ENCODE results near the gene VSTM2L. TPM values are rescaled to one million over a fixed set of nuclear protein-coding genes. Genes with fewer than 3 reads are reported as not detected.

VSTM2L gene
- total RNA-seq, 1 donor from 2014 or later, result 14.1 TPM

- no peak overlapping the region for H3K27ac ChIP-seq
- TF ChIP-seq, protein P1, sequence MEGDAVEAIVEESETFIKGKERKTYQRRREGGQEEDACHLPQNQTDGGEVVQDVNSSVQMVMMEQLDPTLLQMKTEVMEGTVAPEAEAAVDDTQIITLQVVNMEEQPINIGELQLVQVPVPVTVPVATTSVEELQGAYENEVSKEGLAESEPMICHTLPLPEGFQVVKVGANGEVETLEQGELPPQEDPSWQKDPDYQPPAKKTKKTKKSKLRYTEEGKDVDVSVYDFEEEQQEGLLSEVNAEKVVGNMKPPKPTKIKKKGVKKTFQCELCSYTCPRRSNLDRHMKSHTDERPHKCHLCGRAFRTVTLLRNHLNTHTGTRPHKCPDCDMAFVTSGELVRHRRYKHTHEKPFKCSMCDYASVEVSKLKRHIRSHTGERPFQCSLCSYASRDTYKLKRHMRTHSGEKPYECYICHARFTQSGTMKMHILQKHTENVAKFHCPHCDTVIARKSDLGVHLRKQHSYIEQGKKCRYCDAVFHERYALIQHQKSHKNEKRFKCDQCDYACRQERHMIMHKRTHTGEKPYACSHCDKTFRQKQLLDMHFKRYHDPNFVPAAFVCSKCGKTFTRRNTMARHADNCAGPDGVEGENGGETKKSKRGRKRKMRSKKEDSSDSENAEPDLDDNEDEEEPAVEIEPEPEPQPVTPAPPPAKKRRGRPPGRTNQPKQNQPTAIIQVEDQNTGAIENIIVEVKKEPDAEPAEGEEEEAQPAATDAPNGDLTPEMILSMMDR (IDR thresholded peaks at IDR 0.05), result no peak
- no peak for DNase-seq
- no peak for ATAC-seq
- intact Hi-C loops (cut with DNase I), result no loop called here
- no peaks in the 10 kb centered on the region for H3K36me3 ChIP-seq
- peaks cover 4% of the 10 kb centered on the region for H3K4me1 ChIP-seq
- H3K9me3 ChIP-seq, result no peaks in the 10 kb centered on the region
- peaks cover 25% of the 10 kb centered on the region for H3K27me3 ChIP-seq (ENCODE audit: low read depth)
- H3K4me3 ChIP-seq, result no peak overlapping the region
These were observed 4.5 kb upstream of the VSTM2L start for GRCh38 chr20:37898233-37899104.

GRCh38 chr20:37899105-37900045, 3.6 kb upstream of the VSTM2L start:
- H3K27me3 ChIP-seq (ENCODE audit: low read depth), result peaks cover 33% of the 10 kb centered on the region

GRCh38 chr20:37901240-37901639, 1.7 kb upstream of the VSTM2L start:
- H3K4me1 ChIP-seq, result peaks cover 13% of the 10 kb centered on the region
- no peaks in the 10 kb centered on the region for H3K36me3 ChIP-seq
- H3K4me3 ChIP-seq, result no peak overlapping the region
- peaks cover 41% of the 10 kb centered on the region for H3K27me3 ChIP-seq (ENCODE audit: low read depth)
- H3K27ac ChIP-seq, result no peak overlapping the region
- intact Hi-C loops (cut with DNase I), result no loop called here
- no peaks in the 10 kb centered on the region for H3K9me3 ChIP-seq
- TF ChIP-seq, protein P1 (IDR thresholded peaks at IDR 0.05), result no peak
- ATAC-seq, result no peak
- no peak for DNase-seq

More at GRCh38 chr20:37899105-37900045, 3.6 kb upstream of the VSTM2L start:
- ATAC-seq (no peak), DNase-seq (no peak)
- intact Hi-C loops (cut with DNase I), result no loop called here
- Histone ChIP-seq H3K4me3 (no peak overlapping the region), H3K27ac (no peak overlapping the region), H3K36me3 (no peaks in the 10 kb centered on the region), H3K4me1 (peaks cover 6% of the 10 kb centered on the region), H3K9me3 (no peaks in the 10 kb centered on the region)
- TF ChIP-seq, protein P1 (IDR thresholded peaks at IDR 0.05), result no peak

DNA sequence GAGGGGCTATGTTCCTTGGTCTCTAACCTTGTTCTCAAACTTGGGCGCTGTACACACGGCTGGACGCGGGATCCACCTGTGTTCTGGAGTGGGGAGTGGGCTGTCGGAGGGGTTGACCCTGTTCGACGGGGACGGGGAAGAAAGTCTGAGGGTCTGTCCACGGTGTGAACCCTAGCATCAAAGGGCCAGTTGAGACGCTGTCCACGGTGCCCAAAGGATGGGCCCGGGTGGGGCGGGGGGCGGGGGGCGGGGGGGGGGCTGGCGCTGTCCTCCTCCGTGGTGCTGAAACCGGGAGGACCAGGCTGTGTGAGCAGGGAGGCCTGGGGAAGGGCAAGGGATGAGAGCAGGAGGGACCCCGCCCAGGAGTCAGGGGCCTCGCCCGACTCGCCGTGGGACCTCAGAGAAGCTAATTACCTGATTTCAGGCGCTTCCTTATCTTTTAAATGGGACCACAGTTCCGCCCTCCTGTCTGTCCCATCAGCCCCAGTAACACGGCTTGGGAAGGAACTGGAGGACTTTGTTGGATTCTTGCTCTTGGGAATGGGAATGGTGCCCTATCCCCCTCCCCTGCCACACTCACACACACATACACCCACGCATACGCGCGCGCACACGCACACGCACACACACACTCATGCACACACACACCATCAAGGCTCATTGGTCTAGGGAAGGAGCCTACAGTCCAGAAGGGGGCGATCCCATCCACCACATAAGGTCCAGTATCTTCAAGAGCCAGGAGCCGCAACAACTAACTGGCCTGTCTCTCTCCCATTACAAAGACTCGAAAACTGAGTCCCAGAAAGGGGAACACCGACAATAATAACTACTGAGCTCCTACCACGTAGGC, 1.0 kb upstream of the VSTM2L start:
- ATAC-seq (peak; percentile 74 to 76), DNase-seq (no peak)
- intact Hi-C loops (cut with DNase I), result no loop called here
- Histone ChIP-seq H3K4me3 (peak overlapping the region; percentile 51), H3K9me3 (no peaks in the 10 kb centered on the region), H3K27me3 (ENCODE audit: low read depth) (peaks cover 41% of the 10 kb centered on the region), H3K27ac (no peak overlapping the region), H3K36me3 (no peaks in the 10 kb centered on the region), H3K4me1 (peaks cover 13% of the 10 kb centered on the region)
- TF ChIP-seq, protein P1 (IDR thresholded peaks at IDR 0.05), result peak; percentile 24

Measured in lower lobe of right lung (tissue), 2 donors.